ENCODE results near the gene CHSY3.

GRCh38 chr5:130115686-130116085, 211.4 kb downstream of the CHSY3 start:
- no peak for TF ChIP-seq CTCF (IDR thresholded peaks at IDR 0.05)
- TF ChIP-seq ZFX (IDR thresholded peaks at IDR 0.05; ENCODE audit: borderline replicate concordance), result no peak

Measured in 22Rv1 (cell line).